WTC11 (cell line): ENCODE measurements around the gene NT5DC1. TPM values are rescaled to one million over a fixed set of nuclear protein-coding genes. Genes with fewer than 3 reads are reported as not detected.

Source experiments
- ATAC-seq: fragments of 200-7000 bp; cut with Tn5 transposase; 2 replicates; pipeline ENCODE4 v1.10.0; 2021; ENCODE audit warnings: mild to moderate bottlenecking, moderate library complexity
- CTCF ChIA-PET: fragments of 300-600 bp; sonication (Branson Sonifier 250); formaldehyde crosslinking; loops from one replicate; lab custom pipeline; 2021; ENCODE audit warnings: antibody characterized with exemption; lab: Charles Lee
- POLR2A ChIA-PET: fragments of 350-600 bp; sonication (Branson Sonifier 250); formaldehyde crosslinking; loops from one replicate; lab custom pipeline; 2021; ENCODE audit warnings: antibody characterized with exemption; lab: Charles Lee
- DNase-seq: peaks from one replicate; pipeline ENCODE4 v3.0.0; 2021; ENCODE audit warnings: low spot score
- H3K27ac Mint-ChIP-seq: 2 replicates; pipeline ENCODE4 v1.8.0; 2021; ENCODE audit warnings: mixed read lengths
- H3K27me3 Mint-ChIP-seq: 2 replicates; pipeline ENCODE4 v1.8.0; 2021; ENCODE audit warnings: low read depth, mild to moderate bottlenecking, moderate library complexity, mixed read lengths
- H3K36me3 Mint-ChIP-seq: 2 replicates; pipeline ENCODE4 v1.8.0; 2021; ENCODE audit warnings: mixed read lengths
- H3K4me1 Mint-ChIP-seq: 2 replicates; pipeline ENCODE4 v1.8.0; 2022; ENCODE audit warnings: mixed read lengths
- H3K4me3 Mint-ChIP-seq: 2 replicates; pipeline ENCODE4 v1.8.0; 2021; ENCODE audit warnings: mild to moderate bottlenecking, moderate library complexity, mixed read lengths
- H3K9me3 Mint-ChIP-seq: 2 replicates; pipeline ENCODE4 v1.8.0; 2021; ENCODE audit warnings: mixed read lengths
- ARID4B ChIP-seq: sonication (generic); formaldehyde crosslinking; IDR thresholded peaks from 2 replicates; pipeline ENCODE4 v1.8.0; 2023; ENCODE audit warnings: missing genetic modification reagents, mild to moderate bottlenecking, borderline replicate concordance
- ELF4 ChIP-seq: sonication (generic); formaldehyde crosslinking; IDR thresholded peaks from 2 replicates; pipeline ENCODE4 v1.8.1; 2022; ENCODE audit warnings: low read depth, mild to moderate bottlenecking, moderate library complexity, missing genetic modification reagents
- FOXK1 ChIP-seq: sonication (generic); formaldehyde crosslinking; IDR thresholded peaks from 2 replicates; pipeline ENCODE4 v1.8.0; 2022; ENCODE audit warnings: mild to moderate bottlenecking, moderate library complexity, missing genetic modification reagents
- JUN ChIP-seq: sonication (generic); formaldehyde crosslinking; IDR thresholded peaks from 2 replicates; pipeline ENCODE4 v1.8.0; 2023; ENCODE audit warnings: mild to moderate bottlenecking, missing genetic modification reagents
- NR3C1 ChIP-seq: sonication (generic); formaldehyde crosslinking; conservative IDR thresholded peaks from 2 replicates; pipeline ENCODE4 v1.8.1; 2023; ENCODE audit warnings: low read depth, mild to moderate bottlenecking, missing genetic modification reagents
- RORB ChIP-seq: fragments of 250-450 bp; sonication (Bioruptor Pico); IDR thresholded peaks from 2 replicates; pipeline ENCODE4 v1.9.0; 2021; ENCODE audit warnings: mild to moderate bottlenecking
- TCF7 ChIP-seq: sonication (generic); formaldehyde crosslinking; IDR thresholded peaks from 2 replicates; pipeline ENCODE4 v1.8.0; 2022; ENCODE audit warnings: mild to moderate bottlenecking, low read depth, missing genetic modification reagents, moderate library complexity
- ZBTB21 ChIP-seq: sonication (generic); formaldehyde crosslinking; IDR thresholded peaks from 2 replicates; pipeline ENCODE4 v1.8.1; 2023; ENCODE audit warnings: mild to moderate bottlenecking, missing genetic modification reagents, borderline replicate concordance
- ZNF121 ChIP-seq: sonication (generic); formaldehyde crosslinking; IDR thresholded peaks from 2 replicates; pipeline ENCODE4 v1.8.0; 2023; ENCODE audit warnings: missing genetic modification reagents
- ZNF281 ChIP-seq: sonication (generic); formaldehyde crosslinking; IDR thresholded peaks from 2 replicates; pipeline ENCODE4 v1.8.0; 2023; ENCODE audit warnings: mild to moderate bottlenecking, missing genetic modification reagents
- total RNA-seq: library from RNA; stranded (reverse); gene quantifications from 3 replicates; pipeline ENCODE4 v1.2.3, GENCODE V29; 2021
- TF ChIP-seq, protein P1 (sequence below): sonication (generic); formaldehyde crosslinking; IDR thresholded peaks from 2 replicates; pipeline ENCODE4 v1.8.1; 2023; ENCODE audit warnings: mild to moderate bottlenecking, missing genetic modification reagents
- TF ChIP-seq, protein P2 (sequence below): sonication (generic); formaldehyde crosslinking; IDR thresholded peaks from 2 replicates; pipeline ENCODE4 v1.8.0; 2022; ENCODE audit warnings: mild to moderate bottlenecking, missing genetic modification reagents
- TF ChIP-seq, protein P3 (sequence below): fragments of 250-450 bp; sonication (Bioruptor Pico); IDR thresholded peaks from 2 replicates; pipeline ENCODE4 v1.9.0; 2021; ENCODE audit warnings: moderate library complexity, mild to moderate bottlenecking, inconsistent platforms, borderline replicate concordance
- TF ChIP-seq, protein P4 (sequence below): fragments of 250-450 bp; sonication (Bioruptor Pico); IDR thresholded peaks from 2 replicates; pipeline ENCODE4 v1.8.0; 2021; ENCODE audit warnings: mild to moderate bottlenecking

The NT5DC1 gene
- total RNA-seq, 1 experiment from 2014 or later, result 67.9 TPM

GRCh38 chr6:116256694-116257093 lies 156.0 kb downstream of the NT5DC1 start:
- no peak overlapping the region for H3K27ac Mint-ChIP-seq
- DNase-seq, result no peak
- H3K27me3 Mint-ChIP-seq, result no peaks in the 10 kb centered on the region
- peaks cover 3% of the 10 kb centered on the region; the same call in 1 of the 2 replicates for H3K36me3 Mint-ChIP-seq
- ChIA-PET POLR2A (no interaction called here), CTCF (interaction anchor here (2.1 kb wide), 1 partner anchor 12 kb away, joined by 8 read pairs; no protein-coding TSS in a partner anchor)
- TF ChIP-seq, protein P1, sequence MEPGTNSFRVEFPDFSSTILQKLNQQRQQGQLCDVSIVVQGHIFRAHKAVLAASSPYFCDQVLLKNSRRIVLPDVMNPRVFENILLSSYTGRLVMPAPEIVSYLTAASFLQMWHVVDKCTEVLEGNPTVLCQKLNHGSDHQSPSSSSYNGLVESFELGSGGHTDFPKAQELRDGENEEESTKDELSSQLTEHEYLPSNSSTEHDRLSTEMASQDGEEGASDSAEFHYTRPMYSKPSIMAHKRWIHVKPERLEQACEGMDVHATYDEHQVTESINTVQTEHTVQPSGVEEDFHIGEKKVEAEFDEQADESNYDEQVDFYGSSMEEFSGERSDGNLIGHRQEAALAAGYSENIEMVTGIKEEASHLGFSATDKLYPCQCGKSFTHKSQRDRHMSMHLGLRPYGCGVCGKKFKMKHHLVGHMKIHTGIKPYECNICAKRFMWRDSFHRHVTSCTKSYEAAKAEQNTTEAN (CRISPR knock-in tag), result no peak
- TF ChIP-seq FOXK1 (CRISPR knock-in tag) (no peak), JUN (CRISPR knock-in tag) (no peak), ELF4 (CRISPR knock-in tag) (no peak), ZNF281 (CRISPR knock-in tag) (no peak), ARID4B (CRISPR knock-in tag) (no peak), RORB (CRISPR knock-in tag) (no peak)
- TF ChIP-seq, protein P2, sequence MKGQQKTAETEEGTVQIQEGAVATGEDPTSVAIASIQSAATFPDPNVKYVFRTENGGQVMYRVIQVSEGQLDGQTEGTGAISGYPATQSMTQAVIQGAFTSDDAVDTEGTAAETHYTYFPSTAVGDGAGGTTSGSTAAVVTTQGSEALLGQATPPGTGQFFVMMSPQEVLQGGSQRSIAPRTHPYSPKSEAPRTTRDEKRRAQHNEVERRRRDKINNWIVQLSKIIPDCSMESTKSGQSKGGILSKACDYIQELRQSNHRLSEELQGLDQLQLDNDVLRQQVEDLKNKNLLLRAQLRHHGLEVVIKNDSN (CRISPR knock-in tag), result no peak
- TF ChIP-seq, all 79 proteins: peak for 0
- Mint-ChIP-seq H3K4me1 (peaks cover 9% of the 10 kb centered on the region; the same call in 1 of the 2 replicates), H3K9me3 (no peaks in the 10 kb centered on the region), H3K4me3 (no peak overlapping the region)
- ATAC-seq, result no peak

DNA sequence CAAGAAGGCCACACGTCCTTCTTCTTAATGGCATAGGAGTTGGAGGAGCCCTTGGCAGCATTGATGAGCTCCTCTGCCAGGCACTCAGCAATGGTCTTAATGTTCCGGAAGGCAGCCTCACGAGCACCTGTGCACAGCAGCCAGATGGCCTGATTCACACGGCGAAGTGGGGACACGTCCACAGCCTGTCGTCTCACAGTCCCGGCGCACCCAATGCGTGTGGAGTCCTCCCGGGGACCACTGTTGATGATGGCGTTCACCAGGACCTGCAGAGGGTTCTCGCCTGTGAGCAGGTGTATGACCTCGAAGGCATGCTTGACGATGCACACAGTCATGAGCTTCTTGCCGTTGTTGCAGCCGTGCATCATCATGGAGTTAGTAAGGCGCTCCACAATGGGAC lies 157.9 kb downstream of the NT5DC1 start:
- H3K36me3 Mint-ChIP-seq, result peaks cover 12% of the 10 kb centered on the region
- POLR2A ChIA-PET, result no interaction called here
- DNase-seq (no peak), ATAC-seq (no peak)
- CTCF ChIA-PET, result interaction anchor here (1.2 to 1.8 kb wide), 2 partner anchors 10 to 29 kb away, joined by 5 to 10 read pairs; no protein-coding TSS in a partner anchor
- peaks cover 5% of the 10 kb centered on the region; the same call in 1 of the 2 replicates for H3K27me3 Mint-ChIP-seq
- no peaks in the 10 kb centered on the region for H3K4me1 Mint-ChIP-seq
- no peak overlapping the region for H3K4me3 Mint-ChIP-seq
- no peak overlapping the region for H3K27ac Mint-ChIP-seq
- peaks cover 13% of the 10 kb centered on the region for H3K9me3 Mint-ChIP-seq
- TF ChIP-seq, protein P2 (CRISPR knock-in tag), result no peak
- TF ChIP-seq ZNF121 (CRISPR knock-in tag) (no peak), TCF7 (CRISPR knock-in tag) (no peak), ARID4B (CRISPR knock-in tag) (no peak), ZBTB21 (CRISPR knock-in tag) (no peak), FOXK1 (CRISPR knock-in tag) (no peak), NR3C1 (CRISPR knock-in tag) (no peak)
- TF ChIP-seq, protein P3, sequence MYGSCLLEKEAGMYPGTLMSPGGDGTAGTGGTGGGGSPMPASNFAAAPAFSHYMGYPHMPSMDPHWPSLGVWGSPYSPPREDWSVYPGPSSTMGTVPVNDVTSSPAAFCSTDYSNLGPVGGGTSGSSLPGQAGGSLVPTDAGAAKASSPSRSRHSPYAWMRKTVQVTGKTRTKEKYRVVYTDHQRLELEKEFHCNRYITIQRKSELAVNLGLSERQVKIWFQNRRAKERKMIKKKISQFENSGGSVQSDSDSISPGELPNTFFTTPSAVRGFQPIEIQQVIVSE (CRISPR knock-in tag), result no peak
- TF ChIP-seq, protein P4, sequence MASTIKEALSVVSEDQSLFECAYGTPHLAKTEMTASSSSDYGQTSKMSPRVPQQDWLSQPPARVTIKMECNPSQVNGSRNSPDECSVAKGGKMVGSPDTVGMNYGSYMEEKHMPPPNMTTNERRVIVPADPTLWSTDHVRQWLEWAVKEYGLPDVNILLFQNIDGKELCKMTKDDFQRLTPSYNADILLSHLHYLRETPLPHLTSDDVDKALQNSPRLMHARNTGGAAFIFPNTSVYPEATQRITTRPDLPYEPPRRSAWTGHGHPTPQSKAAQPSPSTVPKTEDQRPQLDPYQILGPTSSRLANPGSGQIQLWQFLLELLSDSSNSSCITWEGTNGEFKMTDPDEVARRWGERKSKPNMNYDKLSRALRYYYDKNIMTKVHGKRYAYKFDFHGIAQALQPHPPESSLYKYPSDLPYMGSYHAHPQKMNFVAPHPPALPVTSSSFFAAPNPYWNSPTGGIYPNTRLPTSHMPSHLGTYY, result no peak
